HCT116 (cell line): ENCODE results near the gene PPM1D. TPM values are rescaled to one million over a fixed set of nuclear protein-coding genes. Genes with fewer than 3 reads are reported as not detected.

Experiments used
- ATAC-seq: fragments of 200-7000 bp; cut with Tn5 transposase; 2 replicates; pipeline ENCODE4 v1.9.1; 2020; ENCODE audit warnings: mild to moderate bottlenecking, moderate library complexity
- Bru-seq: library from RNA; stranded (reverse); fragments of 400-500 nt; gene quantifications from one replicate; lab custom pipeline; 2021; lab: Mats Ljungman, UMichigan
- BruChase-seq, 2 experiments: library from RNA; stranded (reverse); fragments of 400-500 nt; gene quantifications; one replicate each; lab custom pipeline; 2021; lab: Mats Ljungman, UMichigan
- BruUV-seq: library from RNA; stranded (reverse); fragments of 400-500 nt; replicated peaks from 2 replicates; lab custom pipeline; 2021; lab: Mats Ljungman, UMichigan
- CTCF ChIA-PET: fragments of 300-600 bp; sonication (Branson Sonifier 250); formaldehyde crosslinking; loops from one replicate; lab custom pipeline; 2021; ENCODE audit warnings: antibody characterized with exemption; lab: Charles Lee
- POLR2A ChIA-PET: fragments of 300-600, 350-600 bp; sonication (Branson Sonifier 250); formaldehyde crosslinking; loops from one replicate; lab custom pipeline; 2021; ENCODE audit warnings: antibody characterized with exemption; lab: Charles Lee
- RAD21 ChIA-PET, 2 experiments: fragments of 300-600 bp; sonication (Branson Sonifier 250); formaldehyde crosslinking; loops; one replicate each; lab custom pipeline; 2023; ENCODE audit warnings: low total read pairs in 2 of 2; ENCODE audit not compliant: uncharacterized antibody in 2 of 2, unreplicated experiment in 2 of 2, low non-redundant PET in 1 of 2; lab: Charles Lee
- DNase-seq: peaks from one replicate; pipeline ENCODE4 v3.0.0-alpha.2; 2010; ENCODE audit warnings: low read depth, low spot score
- H2AFZ ChIP-seq: fragments of 200-600 bp; shearing (Covaris generic), sonication (generic); 2 replicates; pipeline ENCODE4 v1.6.1; 2017; ENCODE audit warnings: low read depth, mixed run types, mixed read lengths, antibody characterized with exemption, low read length; ENCODE audit not compliant: poor library complexity, severe bottlenecking
- H3K27ac ChIP-seq: 2 replicates; pipeline ENCODE4 v1.5.1; 2012; ENCODE audit warnings: low read depth, low read length
- H3K27me3 ChIP-seq: fragments of 200-600 bp; sonication (generic); 2 replicates; pipeline ENCODE4 v1.6.1; 2016; ENCODE audit warnings: mixed run types, low read length, mixed read lengths; ENCODE audit not compliant: insufficient read depth
- H3K36me3 ChIP-seq, 2 experiments: fragments of 200-500 bp in 1 of 2; fragments of 200-600 bp in 1 of 2; sonication (Bioruptor generic) in 1 of 2; sonication (generic) in 1 of 2; 2 replicates each; pipeline versions ENCODE4 v1.5.1 to v1.6.1; 2014 to 2016; ENCODE audit warnings: low read length in 2 of 2, inconsistent platforms in 1 of 2, mixed read lengths in 1 of 2, mixed run types in 1 of 2; ENCODE audit not compliant: insufficient read depth in 2 of 2, control insufficient read depth in 1 of 2
- H3K4me1 ChIP-seq, 2 experiments: fragments of 200-600 bp in 1 of 2; sonication (generic) in 1 of 2; 2 replicates each; pipeline versions ENCODE4 v1.5.1 to v1.6.1; 2012 to 2017; ENCODE audit warnings: low read length in 2 of 2, inconsistent platforms in 1 of 2, mild to moderate bottlenecking in 1 of 2, mixed read lengths in 1 of 2, mixed run types in 1 of 2, moderate library complexity in 1 of 2; ENCODE audit not compliant: insufficient read depth in 2 of 2, control insufficient read depth in 1 of 2
- H3K4me2 ChIP-seq: fragments of 200-600 bp; sonication (generic); 2 replicates; pipeline ENCODE4 v1.6.1; 2017; ENCODE audit warnings: mixed run types, low read length, mixed read lengths
- H3K4me3 ChIP-seq, 2 experiments: fragments of 200-600 bp in 1 of 2; sonication (generic) in 1 of 2; replicated peaks in 1 of 2; 2 replicates each; pipeline ENCODE4 v1.5.1; 2011 to 2016; ENCODE audit warnings: low read length in 2 of 2, control low read depth in 1 of 2, low read depth in 1 of 2, mild to moderate bottlenecking in 1 of 2, mixed read lengths in 1 of 2, mixed run types in 1 of 2
- H3K79me2 ChIP-seq: fragments of 200-600 bp; sonication (generic); 2 replicates; pipeline ENCODE4 v1.6.1; 2017; ENCODE audit warnings: mild to moderate bottlenecking, mixed run types, low read length, moderate library complexity, mixed read lengths; ENCODE audit not compliant: insufficient read depth
- H3K9ac ChIP-seq: fragments of 200-600 bp; sonication (generic); 2 replicates; pipeline ENCODE4 v1.6.1; 2016; ENCODE audit warnings: low read length, mixed read lengths
- H3K9me2 ChIP-seq: fragments of 200-600 bp; sonication (generic), shearing (Covaris generic); 2 replicates; pipeline ENCODE4 v1.6.1; 2017; ENCODE audit warnings: mixed run types, mild to moderate bottlenecking, moderate library complexity; ENCODE audit not compliant: insufficient read depth
- H3K9me3 ChIP-seq, 2 experiments: fragments of 200-500 bp in 1 of 2; fragments of 200-600 bp in 1 of 2; sonication (Bioruptor generic) in 1 of 2; sonication (generic) in 1 of 2; 2 replicates each; pipeline ENCODE4 v1.6.1; 2014 to 2017; ENCODE audit warnings: low read length in 2 of 2, mixed read lengths in 2 of 2, inconsistent platforms in 1 of 2, low read depth in 1 of 2, mild to moderate bottlenecking in 1 of 2, mixed run types in 1 of 2, moderate library complexity in 1 of 2; ENCODE audit not compliant: control insufficient read depth in 1 of 2, insufficient read depth in 1 of 2
- H4K20me1 ChIP-seq: fragments of 200-600 bp; sonication (generic), shearing (Covaris generic); 2 replicates; pipeline ENCODE4 v1.6.1; 2017; ENCODE audit warnings: mixed run types, mild to moderate bottlenecking, moderate library complexity; ENCODE audit not compliant: insufficient read depth
- CBX3 ChIP-seq: IDR thresholded peaks from 2 replicates; pipeline ENCODE4 v1.6.1; 2012; ENCODE audit warnings: low read depth
- CEBPB ChIP-seq: IDR thresholded peaks from 2 replicates; pipeline ENCODE4 v1.6.1; 2012; ENCODE audit warnings: low read depth
- ELF1 ChIP-seq: IDR thresholded peaks from 2 replicates; pipeline ENCODE4 v1.6.1; 2012; ENCODE audit warnings: low read depth, borderline replicate concordance
- EZH2phosphoT487 ChIP-seq: fragments of 200-600 bp; IDR thresholded peaks from 2 replicates; pipeline ENCODE4 v1.6.1; 2018; ENCODE audit warnings: antibody characterized with exemption, borderline replicate concordance
- FOSL1 ChIP-seq: IDR thresholded peaks from 2 replicates; pipeline ENCODE4 v1.6.1; 2012; ENCODE audit warnings: low read depth
- JUND ChIP-seq: IDR thresholded peaks from 2 replicates; pipeline ENCODE4 v1.6.1; 2012
- POLR2AphosphoS5 ChIP-seq: IDR thresholded peaks from 2 replicates; pipeline ENCODE4 v1.6.1; 2011; ENCODE audit warnings: mild to moderate bottlenecking, low read depth, low read length, moderate library complexity
- RAD21 ChIP-seq: IDR thresholded peaks from 2 replicates; pipeline ENCODE4 v1.6.1; 2012; ENCODE audit warnings: low read depth, mild to moderate bottlenecking
- SIN3A ChIP-seq: IDR thresholded peaks from 2 replicates; pipeline ENCODE4 v1.6.1; 2012; ENCODE audit warnings: low read depth
- SP1 ChIP-seq: IDR thresholded peaks from 2 replicates; pipeline ENCODE4 v1.6.1; 2012; ENCODE audit warnings: low read depth
- SRF ChIP-seq: IDR thresholded peaks from 2 replicates; pipeline ENCODE4 v1.6.1; 2012; ENCODE audit warnings: low read depth
- TCF7L2 ChIP-seq: IDR thresholded peaks from 2 replicates; pipeline ENCODE4 v1.7.0; 2011; ENCODE audit warnings: borderline replicate concordance, inconsistent platforms; ENCODE audit not compliant: insufficient read depth, insufficient read length; ENCODE audit errors: extremely low read depth
- YY1 ChIP-seq: IDR thresholded peaks from 2 replicates; pipeline ENCODE4 v1.6.1; 2011; ENCODE audit warnings: low read length, low read depth, moderate library complexity, mild to moderate bottlenecking; ENCODE audit not compliant: insufficient replicate concordance; ENCODE audit errors: extremely low read depth
- ZNF274 ChIP-seq: fragments of 200-500 bp; sonication (Bioruptor generic); IDR thresholded peaks from 2 replicates; pipeline ENCODE4 v1.6.1; 2014; ENCODE audit warnings: mild to moderate bottlenecking, low read depth, low read length, inconsistent platforms
- intact Hi-C: fragments of 100-400 bp; cut with micrococcal nuclease; formaldehyde crosslinking; loops from 2 replicates; pipeline ENCODE4 v1.10.0; 2022
- long read RNA-seq: library from polyadenylated mRNA; unstranded; transcript quantifications from one replicate; pipeline ENCODE4 v2.0.0, GENCODE V29; 2021; ENCODE audit not compliant: unreplicated experiment
- polyA plus RNA-seq: library from polyadenylated mRNA; unstranded; fragments of >200 nt; gene quantifications from 2 replicates; pipeline ENCODE4 v1.2.1, GENCODE V29; 2012; ENCODE audit warnings: missing spikeins
- total RNA-seq: library from RNA; stranded (reverse); gene quantifications from one replicate; pipeline ENCODE4 v1.2.1, GENCODE V29; 2021; ENCODE audit not compliant: unreplicated experiment
- TF ChIP-seq, protein P1 (sequence below), 3 experiments: fragments of 200-600 bp in 1 of 3; sonication (generic) in 1 of 3; IDR thresholded peaks in 2 of 3; conservative IDR thresholded peaks in 1 of 3; 2 replicates each; pipeline ENCODE4 v1.5.1; 2012 to 2017; ENCODE audit warnings: low read depth in 2 of 3, low read length in 2 of 3, antibody characterized with exemption in 1 of 3, borderline replicate concordance in 1 of 3, control low read depth in 1 of 3, mild to moderate bottlenecking in 1 of 3, mixed read lengths in 1 of 3, mixed run types in 1 of 3, moderate library complexity in 1 of 3; ENCODE audit not compliant: insufficient read depth in 1 of 3
- TF ChIP-seq, protein P2 (sequence below): IDR thresholded peaks from 2 replicates; pipeline ENCODE4 v1.6.1; 2012; ENCODE audit warnings: low read depth
- TF ChIP-seq, protein P3 (sequence below): IDR thresholded peaks from 2 replicates; pipeline ENCODE4 v1.6.1; 2012
- TF ChIP-seq, protein P4 (sequence below): IDR thresholded peaks from 2 replicates; pipeline ENCODE4 v1.6.1; 2012

Gene PPM1D
- total RNA-seq (29.1 TPM), Bru-seq, nascent RNA (percentile 80 among the genes with signal in this experiment), BruChase-seq, experiment 1, labeled RNA remaining after a 6-hour chase (percentile 52 among the genes with signal in this experiment), BruChase-seq, experiment 2, labeled RNA remaining after a 2-hour chase (percentile 69 among the genes with signal in this experiment)
- 14.1 and 14.7 TPM in 2 replicates for polyA plus RNA-seq
- long read RNA-seq, full-length matches to known transcripts = 86 of 98 reads
- long read RNA-seq, partial matches to known transcripts = 6 of 98 reads
- long read RNA-seq, other reads (novel, unspliced or antisense) = 6 of 98 reads

DNA sequence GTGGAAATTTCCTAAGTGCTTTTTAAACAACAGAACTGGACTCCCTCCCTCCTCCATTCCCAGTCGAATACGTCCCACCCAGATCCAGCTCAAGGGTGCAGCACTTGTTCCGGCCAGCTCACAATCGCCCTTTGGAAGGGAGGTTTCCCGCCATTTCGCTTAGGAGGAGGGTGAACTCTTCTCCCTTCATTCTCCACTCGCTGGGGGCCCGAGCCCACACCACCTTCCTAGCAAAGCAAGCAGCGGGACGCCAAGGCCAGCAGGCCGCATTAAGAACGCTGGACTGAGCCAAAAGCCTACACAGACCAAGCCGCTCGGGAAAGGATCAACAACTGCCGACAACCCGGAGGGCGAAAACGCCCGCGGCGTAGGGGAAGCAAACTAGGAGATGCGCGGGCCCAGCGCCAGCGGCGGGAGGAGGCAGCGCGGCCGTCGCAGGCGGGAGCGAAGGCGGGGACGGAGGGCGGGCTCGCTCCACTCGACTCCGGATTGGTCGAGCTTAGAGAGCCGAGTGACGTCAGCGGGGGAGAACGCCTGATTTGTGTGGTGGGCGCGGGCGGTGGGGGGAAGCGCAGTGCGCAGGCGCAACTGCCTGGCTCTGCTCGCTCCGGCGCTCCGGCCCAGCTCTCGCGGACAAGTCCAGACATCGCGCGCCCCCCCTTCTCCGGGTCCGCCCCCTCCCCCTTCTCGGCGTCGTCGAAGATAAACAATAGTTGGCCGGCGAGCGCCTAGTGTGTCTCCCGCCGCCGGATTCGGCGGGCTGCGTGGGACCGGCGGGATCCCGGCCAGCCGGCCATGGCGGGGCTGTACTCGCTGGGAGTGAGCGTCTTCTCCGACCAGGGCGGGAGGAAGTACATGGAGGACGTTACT, at the start of gene PPM1D:
Gene PPM1D (plus strand): TSS at position 574 of the 870 bp plus-strand sequence. CDS start 222 bp downstream, at position 796.
- intact Hi-C loops = loop anchor here (1.0 to 10.0 kb wide), 2 partner anchors 208 to 455 kb away; partner anchors contain the start of genes CA4 and USP32
- peak; percentile 92 for TF ChIP-seq SIN3A
- peak; percentile 67; the same call in 1 of the 2 replicates for TF ChIP-seq SRF
- peak; percentile 96 for TF ChIP-seq POLR2AphosphoS5
- TF ChIP-seq EZH2phosphoT487 = no peak
- TF ChIP-seq RAD21 = no peak
- peak; percentile 65; the same call in 1 of the 2 replicates for TF ChIP-seq CBX3
- TF ChIP-seq, protein P1, sequence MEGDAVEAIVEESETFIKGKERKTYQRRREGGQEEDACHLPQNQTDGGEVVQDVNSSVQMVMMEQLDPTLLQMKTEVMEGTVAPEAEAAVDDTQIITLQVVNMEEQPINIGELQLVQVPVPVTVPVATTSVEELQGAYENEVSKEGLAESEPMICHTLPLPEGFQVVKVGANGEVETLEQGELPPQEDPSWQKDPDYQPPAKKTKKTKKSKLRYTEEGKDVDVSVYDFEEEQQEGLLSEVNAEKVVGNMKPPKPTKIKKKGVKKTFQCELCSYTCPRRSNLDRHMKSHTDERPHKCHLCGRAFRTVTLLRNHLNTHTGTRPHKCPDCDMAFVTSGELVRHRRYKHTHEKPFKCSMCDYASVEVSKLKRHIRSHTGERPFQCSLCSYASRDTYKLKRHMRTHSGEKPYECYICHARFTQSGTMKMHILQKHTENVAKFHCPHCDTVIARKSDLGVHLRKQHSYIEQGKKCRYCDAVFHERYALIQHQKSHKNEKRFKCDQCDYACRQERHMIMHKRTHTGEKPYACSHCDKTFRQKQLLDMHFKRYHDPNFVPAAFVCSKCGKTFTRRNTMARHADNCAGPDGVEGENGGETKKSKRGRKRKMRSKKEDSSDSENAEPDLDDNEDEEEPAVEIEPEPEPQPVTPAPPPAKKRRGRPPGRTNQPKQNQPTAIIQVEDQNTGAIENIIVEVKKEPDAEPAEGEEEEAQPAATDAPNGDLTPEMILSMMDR (IDR thresholded peaks at IDR 0.05 in 2 of 3, conservative IDR thresholded peaks at IDR 0.05 in 1 of 3; ENCODE audit: borderline replicate concordance in 1 of 3, insufficient read depth in 1 of 3, low read depth in 2 of 3, low read length in 2 of 3) = no peak
- TF ChIP-seq, protein P2, sequence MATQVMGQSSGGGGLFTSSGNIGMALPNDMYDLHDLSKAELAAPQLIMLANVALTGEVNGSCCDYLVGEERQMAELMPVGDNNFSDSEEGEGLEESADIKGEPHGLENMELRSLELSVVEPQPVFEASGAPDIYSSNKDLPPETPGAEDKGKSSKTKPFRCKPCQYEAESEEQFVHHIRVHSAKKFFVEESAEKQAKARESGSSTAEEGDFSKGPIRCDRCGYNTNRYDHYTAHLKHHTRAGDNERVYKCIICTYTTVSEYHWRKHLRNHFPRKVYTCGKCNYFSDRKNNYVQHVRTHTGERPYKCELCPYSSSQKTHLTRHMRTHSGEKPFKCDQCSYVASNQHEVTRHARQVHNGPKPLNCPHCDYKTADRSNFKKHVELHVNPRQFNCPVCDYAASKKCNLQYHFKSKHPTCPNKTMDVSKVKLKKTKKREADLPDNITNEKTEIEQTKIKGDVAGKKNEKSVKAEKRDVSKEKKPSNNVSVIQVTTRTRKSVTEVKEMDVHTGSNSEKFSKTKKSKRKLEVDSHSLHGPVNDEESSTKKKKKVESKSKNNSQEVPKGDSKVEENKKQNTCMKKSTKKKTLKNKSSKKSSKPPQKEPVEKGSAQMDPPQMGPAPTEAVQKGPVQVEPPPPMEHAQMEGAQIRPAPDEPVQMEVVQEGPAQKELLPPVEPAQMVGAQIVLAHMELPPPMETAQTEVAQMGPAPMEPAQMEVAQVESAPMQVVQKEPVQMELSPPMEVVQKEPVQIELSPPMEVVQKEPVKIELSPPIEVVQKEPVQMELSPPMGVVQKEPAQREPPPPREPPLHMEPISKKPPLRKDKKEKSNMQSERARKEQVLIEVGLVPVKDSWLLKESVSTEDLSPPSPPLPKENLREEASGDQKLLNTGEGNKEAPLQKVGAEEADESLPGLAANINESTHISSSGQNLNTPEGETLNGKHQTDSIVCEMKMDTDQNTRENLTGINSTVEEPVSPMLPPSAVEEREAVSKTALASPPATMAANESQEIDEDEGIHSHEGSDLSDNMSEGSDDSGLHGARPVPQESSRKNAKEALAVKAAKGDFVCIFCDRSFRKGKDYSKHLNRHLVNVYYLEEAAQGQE = no peak
- TF ChIP-seq CEBPB = no peak
- peak; percentile 72 for TF ChIP-seq TCF7L2
- TF ChIP-seq FOSL1 = no peak
- TF ChIP-seq, protein P3, sequence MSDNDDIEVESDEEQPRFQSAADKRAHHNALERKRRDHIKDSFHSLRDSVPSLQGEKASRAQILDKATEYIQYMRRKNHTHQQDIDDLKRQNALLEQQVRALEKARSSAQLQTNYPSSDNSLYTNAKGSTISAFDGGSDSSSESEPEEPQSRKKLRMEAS = peak; percentile 86
- TF ChIP-seq, protein P4, sequence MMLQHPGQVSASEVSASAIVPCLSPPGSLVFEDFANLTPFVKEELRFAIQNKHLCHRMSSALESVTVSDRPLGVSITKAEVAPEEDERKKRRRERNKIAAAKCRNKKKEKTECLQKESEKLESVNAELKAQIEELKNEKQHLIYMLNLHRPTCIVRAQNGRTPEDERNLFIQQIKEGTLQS = no peak
- TF ChIP-seq ZNF274 = no peak
- TF ChIP-seq ELF1 = no peak
- peak; percentile 62 for TF ChIP-seq YY1
- no peak for TF ChIP-seq JUND
- TF ChIP-seq SP1 = peak; percentile 82

More for the DNA sequence above, at the start of gene PPM1D:
- ChIA-PET POLR2A (interaction anchor here (0.8 to 1.4 kb wide), 11 partner anchors 8 to 466 kb away, joined by 3 to 19 read pairs (median 3); partner anchors contain the start of gene USP32), RAD21 (interaction anchor here in 1 of 2 experiments (0.7 kb wide), 1 partner anchor 22 kb away, joined by 5 read pairs; no protein-coding TSS in a partner anchor), CTCF (interaction anchor here (1.0 to 2.6 kb wide), 5 partner anchors 9 to 472 kb away, joined by 3 to 12 read pairs (median 11); no protein-coding TSS in a partner anchor)
- peak within 1 kb of the TSS; percentile 82 for H3K27ac ChIP-seq
- peaks cover 21 to 48% of the 10 kb centered on the region in 2 experiments for H3K4me1 ChIP-seq
- peaks cover 45% of the 10 kb centered on the region for H3K79me2 ChIP-seq
- BruUV-seq = no TSS peak
- peak; percentile 91 for ATAC-seq
- no peaks in the 10 kb centered on the region for H3K36me3 ChIP-seq
- peak within 1 kb of the TSS; percentile 85 for H3K9ac ChIP-seq
- H3K4me2 ChIP-seq = peak within 1 kb of the TSS; percentile 86
- H2AFZ ChIP-seq = peak within 1 kb of the TSS; percentile 70
- peaks cover 14% of the 10 kb centered on the region; the same call in 1 of the 2 replicates for H4K20me1 ChIP-seq
- no peaks in the 10 kb centered on the region for H3K9me2 ChIP-seq
- no peaks in the 10 kb centered on the region for H3K27me3 ChIP-seq
- peak; percentile 99 for DNase-seq
- H3K9me3 ChIP-seq = no peaks in the 10 kb centered on the region
- peak within 1 kb of the TSS; percentile 79 to 89 for H3K4me3 ChIP-seq
